HS-5 (cell line): ENCODE results near the gene HDAC6.

ENCODE experiments used
- DNase-seq: peaks from one replicate; pipeline ENCODE4 v3.0.0-alpha.2; 2012; ENCODE audit warnings: low read depth

Gene HDAC6

GRCh38 chrX:48801280-48802088 lies at the start of gene HDAC6:
Gene HDAC6, plus strand, starts transcription at chrX:48802067. Its CDS starts 626 bp downstream, at chrX:48802693.
- DNase-seq: peak; percentile 93

DNA sequence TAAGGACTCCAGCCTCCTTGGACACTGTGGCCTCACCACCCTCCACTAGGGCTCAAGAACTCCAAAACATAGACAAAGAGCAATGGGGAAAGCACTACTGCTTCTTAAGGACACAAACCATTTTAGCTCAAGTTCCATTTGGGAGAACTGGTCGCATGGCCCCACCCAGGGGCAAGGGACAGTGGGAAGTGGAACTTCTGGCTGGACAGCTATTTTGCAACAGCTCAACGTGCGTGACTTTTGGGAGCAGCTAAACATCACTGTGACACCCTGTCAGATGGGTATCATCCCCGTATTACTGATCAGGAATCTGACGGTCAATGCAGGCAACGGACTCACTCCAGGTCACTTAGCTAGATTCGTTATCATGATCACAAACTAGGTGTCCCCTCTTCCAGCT lies 49.4 kb upstream of the HDAC6 start:
- no peak for DNase-seq

- no peak for DNase-seq
Observed at GRCh38 chrX:48753708-48754228, 48.1 kb upstream of the HDAC6 start.

- DNase-seq: no peak
Observed at GRCh38 chrX:48754238-48754637, 47.6 kb upstream of the HDAC6 start.

GRCh38 chrX:48761674-48762471 lies 40.0 kb upstream of the HDAC6 start, which contains the start of gene GLOD5:
Gene GLOD5, plus strand, starts transcription at chrX:48761747. Its CDS starts 44 bp downstream, at chrX:48761791.
- DNase-seq: no peak

- no peak for DNase-seq
Observed at GRCh38 chrX:48769230-48769629, 32.6 kb upstream of the HDAC6 start.

GRCh38 chrX:48770296-48770695 lies 31.6 kb upstream of the HDAC6 start:
- no peak for DNase-seq

GRCh38 chrX:48772602-48773001 lies 29.3 kb upstream of the HDAC6 start:
- DNase-seq: no peak

- DNase-seq: no peak
Observed at GRCh38 chrX:48776818-48777439, 24.9 kb upstream of the HDAC6 start.

DNA sequence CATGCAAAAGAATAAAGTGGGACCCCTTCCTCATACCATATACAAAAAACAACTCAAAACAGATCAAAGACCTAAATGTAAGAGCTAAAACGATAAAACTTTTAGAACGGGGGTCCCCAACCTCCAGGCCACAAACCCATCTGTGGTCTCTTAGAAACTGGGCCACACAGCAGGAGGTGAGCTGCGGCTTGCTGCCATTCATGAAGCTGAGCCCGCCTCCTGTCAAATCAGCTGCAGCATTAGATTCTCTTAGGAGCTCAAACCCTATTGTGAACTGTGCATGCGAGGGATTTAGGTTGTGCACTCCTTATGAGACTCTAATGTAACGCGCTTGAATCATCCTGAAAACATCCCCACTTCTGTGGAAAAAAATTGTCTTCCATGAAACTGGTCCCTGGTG lies 22.5 kb upstream of the HDAC6 start:
- no peak for DNase-seq

DNA sequence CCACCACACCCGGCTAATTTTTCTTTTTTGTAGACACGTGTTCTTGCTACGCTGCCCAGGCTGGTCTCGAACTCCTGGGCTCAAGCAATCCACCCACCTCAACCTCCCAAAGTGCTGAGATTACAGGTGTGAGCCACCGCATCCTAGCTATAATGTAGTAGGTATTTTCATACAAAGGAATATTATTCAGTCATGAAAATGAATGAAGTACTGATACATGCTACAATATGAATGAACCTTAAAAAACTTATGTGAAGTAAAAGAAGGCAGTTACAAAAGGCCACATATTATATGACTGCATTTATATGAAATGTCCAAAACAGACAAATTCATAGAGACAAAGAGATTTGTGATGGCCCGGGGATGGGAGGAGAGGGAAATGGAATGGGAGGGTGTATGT lies 20.2 kb upstream of the HDAC6 start:
- no peak for DNase-seq

DNA sequence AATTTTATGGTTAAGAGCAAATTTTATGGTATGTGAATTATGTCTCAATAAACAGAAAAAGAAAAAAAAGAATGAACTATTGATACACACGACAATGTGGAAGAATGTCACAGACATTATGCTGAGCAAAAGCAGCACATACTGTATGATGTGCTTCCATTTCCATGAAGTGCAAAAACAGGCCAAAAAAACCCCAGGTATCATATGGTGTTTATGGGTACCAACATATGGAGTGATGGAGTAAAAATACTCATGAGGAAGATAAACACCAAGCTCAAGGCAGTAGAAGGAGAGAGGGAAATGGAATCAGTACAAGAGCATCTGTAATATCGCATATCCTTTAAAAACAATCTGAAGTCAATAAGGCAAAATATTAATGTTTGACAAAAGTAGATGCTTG lies 19.7 kb upstream of the HDAC6 start:
- no peak for DNase-seq

DNA sequence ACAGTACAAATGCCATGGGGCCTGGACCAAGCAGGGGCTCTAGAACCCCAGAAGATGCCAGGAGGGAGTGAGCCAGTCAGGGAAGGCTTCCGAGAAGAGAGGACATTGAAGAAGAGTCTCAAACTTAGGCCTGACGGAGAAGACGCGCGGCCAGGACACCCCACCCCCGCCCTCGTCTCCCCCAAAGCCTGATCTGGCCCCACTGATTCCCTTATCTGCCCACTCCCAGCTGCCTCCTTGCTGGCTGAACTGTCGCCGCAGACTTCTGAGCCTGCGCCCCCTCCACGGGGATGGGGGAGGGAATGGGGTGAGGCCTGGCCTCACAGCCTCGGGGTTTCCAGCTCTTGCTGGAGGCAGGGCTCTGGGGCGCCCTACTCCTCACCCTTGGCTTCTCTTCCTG lies 19.1 kb upstream of the HDAC6 start:
- no peak for DNase-seq

DNA sequence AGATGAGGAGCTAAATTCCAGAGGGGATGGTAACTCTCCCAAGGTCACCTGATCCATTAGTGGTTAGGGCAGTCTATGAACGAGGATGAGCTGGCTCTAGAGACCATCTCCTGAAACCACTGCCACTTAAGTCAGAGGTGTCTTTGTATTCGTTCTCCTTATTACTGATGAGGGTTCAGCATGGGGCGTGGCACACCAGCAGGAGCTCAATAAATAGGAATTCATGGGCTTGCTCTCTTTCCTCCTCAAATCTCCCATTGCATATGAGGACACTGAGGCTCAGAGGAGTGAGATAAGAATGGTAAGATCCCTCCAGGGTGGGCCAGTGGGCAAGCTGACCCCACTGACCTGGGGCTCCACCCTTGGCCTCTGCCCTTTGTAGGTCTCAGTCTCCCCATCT lies 17.1 kb upstream of the HDAC6 start:
- no peak for DNase-seq

GRCh38 chrX:48785186-48785539 lies 16.7 kb upstream of the HDAC6 start:
- no peak for DNase-seq

GRCh38 chrX:48785540-48786214 lies 16.2 kb upstream of the HDAC6 start:
- DNase-seq: no peak

DNA sequence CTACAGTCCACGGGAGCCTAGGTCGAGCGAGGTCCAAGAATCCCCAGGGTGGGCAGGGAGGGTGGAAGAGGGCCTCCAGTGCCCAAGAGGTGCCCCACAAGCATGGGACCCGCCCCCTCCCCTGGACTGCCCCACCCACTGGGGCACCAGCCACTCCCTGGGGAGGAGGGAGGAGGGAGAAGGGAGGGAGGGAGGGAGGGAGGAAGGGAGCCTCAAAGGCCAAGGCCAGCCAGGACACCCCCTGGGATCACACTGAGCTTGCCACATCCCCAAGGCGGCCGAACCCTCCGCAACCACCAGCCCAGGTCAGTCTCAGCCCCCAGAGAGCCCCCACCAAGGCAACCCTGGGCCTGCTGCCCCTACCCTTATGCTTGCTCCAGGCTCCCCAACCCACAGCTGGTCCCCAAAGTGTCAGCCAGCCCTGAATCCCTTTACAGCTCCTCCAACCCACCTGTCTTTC lies 15.5 kb upstream of the HDAC6 start, which contains the start of gene GATA1:
GATA1 (plus strand) TSS at position 250 of the 460 bp plus-strand sequence. CDS start 4,520 bp downstream, outside the sequence.
- no peak for DNase-seq

DNA sequence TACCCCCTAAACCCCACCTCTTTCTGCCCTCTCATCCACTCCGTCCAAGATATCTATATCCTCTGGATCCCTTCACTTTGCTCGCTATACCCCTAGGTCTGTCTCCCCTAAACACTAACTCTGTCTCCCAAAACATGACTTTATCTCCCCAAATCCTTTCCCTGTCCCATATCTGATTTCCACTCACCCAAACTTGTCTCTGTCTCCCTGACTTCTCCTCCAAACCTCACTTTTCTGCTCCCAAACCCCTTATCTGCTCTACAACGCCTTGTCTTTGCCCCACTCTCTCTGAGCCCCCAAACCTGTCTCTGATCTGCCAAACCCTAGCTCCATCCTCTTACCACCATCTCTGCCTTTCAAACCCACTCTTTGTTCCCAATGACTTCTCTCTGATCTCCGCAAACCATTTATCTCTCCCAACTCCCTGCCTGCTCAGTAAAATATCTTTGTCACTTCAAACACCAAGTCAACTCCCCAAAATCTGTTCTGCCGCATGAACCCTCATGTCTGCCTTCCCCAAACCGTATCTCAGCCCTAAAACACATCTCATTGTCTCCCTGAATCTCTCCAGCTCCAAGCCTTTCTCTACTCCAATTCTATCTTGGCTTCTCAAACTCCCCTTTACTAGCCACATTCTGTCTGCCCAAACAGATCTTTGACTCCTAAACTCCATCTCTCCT lies 14.9 kb upstream of the HDAC6 start:
- no peak for DNase-seq

GRCh38 chrX:48787505-48788443 lies 14.1 kb upstream of the HDAC6 start:
- no peak for DNase-seq
